Measurements from ENCODE around the gene SAP30. TPM values are rescaled to one million over a fixed set of nuclear protein-coding genes. Genes with fewer than 3 reads are reported as not detected.

The SAP30 gene
- total RNA-seq, 1 donor from 2014 or later = 33.8 TPM

GRCh38 chr4:173413036-173413435, 42.3 kb downstream of the SAP30 start:
- no peak overlapping the region for H3K4me3 Mint-ChIP-seq
- peak; percentile 16 for DNase-seq
- no peak overlapping the region for H3K27ac Mint-ChIP-seq
- no peaks in the 10 kb centered on the region for H3K9me3 Mint-ChIP-seq
- H3K27me3 Mint-ChIP-seq = peaks cover under 1% of the 10 kb centered on the region
- H3K4me1 Mint-ChIP-seq = no peaks in the 10 kb centered on the region
- intact Hi-C loops (cut with micrococcal nuclease) = no loop called here
- no peaks in the 10 kb centered on the region for H3K36me3 Mint-ChIP-seq (ENCODE audit: low read depth)

GRCh38 chr4:173414456-173414855, 43.7 kb downstream of the SAP30 start:
- Mint-ChIP-seq H3K27ac (no peak overlapping the region), H3K4me1 (no peaks in the 10 kb centered on the region), H3K4me3 (no peak overlapping the region), H3K36me3 (ENCODE audit: low read depth) (no peaks in the 10 kb centered on the region), H3K9me3 (no peaks in the 10 kb centered on the region), H3K27me3 (peaks cover 3% of the 10 kb centered on the region)
- DNase-seq = peak; percentile 51
- intact Hi-C loops (cut with micrococcal nuclease) = no loop called here

- H3K27ac Mint-ChIP-seq = no peak overlapping the region
- no peaks in the 10 kb centered on the region for H3K36me3 Mint-ChIP-seq (ENCODE audit: low read depth)
- DNase-seq = peak; percentile 28
- H3K9me3 Mint-ChIP-seq = no peaks in the 10 kb centered on the region
- H3K4me3 Mint-ChIP-seq = no peak overlapping the region
- no peaks in the 10 kb centered on the region for H3K4me1 Mint-ChIP-seq
- intact Hi-C loops (cut with micrococcal nuclease) = no loop called here
- H3K27me3 Mint-ChIP-seq = peaks cover 3% of the 10 kb centered on the region
These were observed 44.3 kb downstream of the SAP30 start for GRCh38 chr4:173415092-173415491.

- Mint-ChIP-seq H3K36me3 (ENCODE audit: low read depth) (no peaks in the 10 kb centered on the region), H3K4me1 (peaks cover 5% of the 10 kb centered on the region), H3K9me3 (no peaks in the 10 kb centered on the region), H3K27me3 (peaks cover 3% of the 10 kb centered on the region), H3K4me3 (no peak overlapping the region), H3K27ac (no peak overlapping the region)
- peak; percentile 53 for DNase-seq
- intact Hi-C loops (cut with micrococcal nuclease) = loop anchor here (2.0 kb wide), 1 partner anchor 45 kb away; the partner anchor contains the start of gene SAP30
These were observed 45.3 kb downstream of the SAP30 start for GRCh38 chr4:173415885-173416653.

- intact Hi-C loops (cut with micrococcal nuclease) = loop anchor here (1.0 to 2.0 kb wide), 4 partner anchors 47 to 405 kb away; partner anchors contain the start of gene SAP30
- Mint-ChIP-seq H3K9me3 (no peaks in the 10 kb centered on the region), H3K27me3 (peaks cover 3% of the 10 kb centered on the region), H3K4me1 (peaks cover 5% of the 10 kb centered on the region), H3K27ac (no peak overlapping the region), H3K36me3 (ENCODE audit: low read depth) (no peaks in the 10 kb centered on the region), H3K4me3 (no peak overlapping the region)
- peak; percentile 40 for DNase-seq
These were observed 47.1 kb downstream of the SAP30 start for GRCh38 chr4:173417833-173418232.

- H3K27me3 Mint-ChIP-seq = peaks cover 3% of the 10 kb centered on the region
- intact Hi-C loops (cut with micrococcal nuclease) = no loop called here
- H3K9me3 Mint-ChIP-seq = no peaks in the 10 kb centered on the region
These were observed 47.9 kb downstream of the SAP30 start for GRCh38 chr4:173418639-173419038.

GRCh38 chr4:173420324-173420752, 49.6 kb downstream of the SAP30 start:
- Mint-ChIP-seq H3K27ac (no peak overlapping the region), H3K27me3 (peaks cover 3% of the 10 kb centered on the region), H3K4me1 (peaks cover 7% of the 10 kb centered on the region), H3K4me3 (no peak overlapping the region), H3K9me3 (no peaks in the 10 kb centered on the region), H3K36me3 (ENCODE audit: low read depth) (peaks cover 2% of the 10 kb centered on the region)
- no peak for DNase-seq
- intact Hi-C loops (cut with micrococcal nuclease) = loop anchor here (1.0 kb wide), 1 partner anchor 74 kb away; no protein-coding TSS in a partner anchor

More at GRCh38 chr4:173418639-173419038, 47.9 kb downstream of the SAP30 start:
- Mint-ChIP-seq H3K4me1 (peaks cover 5% of the 10 kb centered on the region), H3K27ac (no peak overlapping the region), H3K36me3 (ENCODE audit: low read depth) (no peaks in the 10 kb centered on the region), H3K4me3 (no peak overlapping the region)
- DNase-seq = no peak

GRCh38 chr4:173420801-173421200, 50.0 kb downstream of the SAP30 start:
- Mint-ChIP-seq H3K9me3 (no peaks in the 10 kb centered on the region), H3K36me3 (ENCODE audit: low read depth) (peaks cover 2% of the 10 kb centered on the region), H3K27ac (no peak overlapping the region), H3K27me3 (peaks cover 3% of the 10 kb centered on the region), H3K4me1 (peaks cover 12% of the 10 kb centered on the region), H3K4me3 (no peak overlapping the region)
- DNase-seq = no peak
- intact Hi-C loops (cut with micrococcal nuclease) = loop anchor here (1.0 kb wide), 1 partner anchor 74 kb away; no protein-coding TSS in a partner anchor

GRCh38 chr4:173424899-173425805, 54.4 kb downstream of the SAP30 start:
- DNase-seq = no peak
- Mint-ChIP-seq H3K36me3 (ENCODE audit: low read depth) (peaks cover 5% of the 10 kb centered on the region), H3K9me3 (no peaks in the 10 kb centered on the region), H3K27me3 (no peaks in the 10 kb centered on the region), H3K4me1 (peaks cover 26% of the 10 kb centered on the region), H3K27ac (no peak overlapping the region), H3K4me3 (peak overlapping the region; percentile 41)
- intact Hi-C loops (cut with micrococcal nuclease) = no loop called here

- DNase-seq = peak; percentile 80
- H3K27ac Mint-ChIP-seq = no peak overlapping the region
- peaks cover 21% of the 10 kb centered on the region for H3K4me1 Mint-ChIP-seq
- peaks cover 9% of the 10 kb centered on the region for H3K36me3 Mint-ChIP-seq (ENCODE audit: low read depth)
- H3K27me3 Mint-ChIP-seq = no peaks in the 10 kb centered on the region
- H3K9me3 Mint-ChIP-seq = no peaks in the 10 kb centered on the region
- peak overlapping the region; percentile 48 for H3K4me3 Mint-ChIP-seq
- intact Hi-C loops (cut with micrococcal nuclease) = no loop called here
These were observed 55.3 kb downstream of the SAP30 start for GRCh38 chr4:173426064-173426463.

Other genes starting within 250 kb of the SAP30 start
- gene GALNT7, start 202.1 kb upstream of the SAP30 start, total RNA-seq = 25.9 and 26.7 TPM in 2 replicates
- gene HMGB2, start 36.6 kb upstream of the SAP30 start, total RNA-seq = 311 and 315 TPM in 2 replicates
- not detected in 2 replicates for gene SCRG1, start 28.2 kb downstream of the SAP30 start, total RNA-seq
- gene HAND2, start 159.3 kb downstream of the SAP30 start, total RNA-seq = not detected in 2 replicates

Measured in activated CD4-positive, alpha-beta T cell treated with anti-CD3 and anti-CD28 coated beads, Interleukin-2, amount 10 ng/mL, durations not matched to agents 24 days and 14 days (primary cell).